ENCODE measurements around the gene SCP2.
"Not testable (repeated sequence)": the region's sequence is repeated elsewhere in the genome, so short reads cannot be mapped to it uniquely, and the experiment has no call there.

SCP2 gene

GRCh38 chr1:52976183-52977035 lies 49.3 kb downstream of the SCP2 start:
- no peak for DNase-seq

- DNase-seq: no peak
Observed at GRCh38 chr1:52978045-52978444, 51.0 kb downstream of the SCP2 start.

GRCh38 chr1:52992733-52993132 lies 65.7 kb downstream of the SCP2 start:
- DNase-seq: not testable (repeated sequence)

GRCh38 chr1:52994656-52995055 lies 67.6 kb downstream of the SCP2 start:
- no peak for DNase-seq

- DNase-seq: no peak
Observed at GRCh38 chr1:52996653-52997052, 69.6 kb downstream of the SCP2 start.

GRCh38 chr1:53001128-53001527 lies 74.1 kb downstream of the SCP2 start:
- no peak for DNase-seq

- DNase-seq: not testable (repeated sequence)
Observed at GRCh38 chr1:53006612-53007011, 79.5 kb downstream of the SCP2 start.

- DNase-seq: not testable (repeated sequence)
Observed at GRCh38 chr1:53010247-53010646, 83.2 kb downstream of the SCP2 start.

GRCh38 chr1:53011175-53011574 lies 84.1 kb downstream of the SCP2 start:
- no peak for DNase-seq

GRCh38 chr1:53014791-53015507 lies 87.9 kb downstream of the SCP2 start:
- DNase-seq: peak; percentile 87

- no peak for DNase-seq
Observed at GRCh38 chr1:53015508-53015860, 88.4 kb downstream of the SCP2 start.

GRCh38 chr1:53016705-53017104 lies 89.6 kb downstream of the SCP2 start:
- no peak for DNase-seq

GRCh38 chr1:53020588-53020987 lies 93.5 kb downstream of the SCP2 start:
- DNase-seq: no peak

GRCh38 chr1:53022179-53022578 lies 95.1 kb downstream of the SCP2 start:
- no peak for DNase-seq

GRCh38 chr1:53023546-53023945 lies 96.5 kb downstream of the SCP2 start:
- DNase-seq: no peak

GRCh38 chr1:53024117-53024516 lies 97.0 kb downstream of the SCP2 start:
- no peak for DNase-seq

- DNase-seq: peak; percentile 88
Observed at GRCh38 chr1:53025034-53025768, 98.1 kb downstream of the SCP2 start.

GRCh38 chr1:53025769-53026112 lies 98.7 kb downstream of the SCP2 start:
- no peak for DNase-seq

GRCh38 chr1:53026254-53026653 lies 99.2 kb downstream of the SCP2 start:
- DNase-seq: no peak

GRCh38 chr1:53031732-53032131 lies 104.7 kb downstream of the SCP2 start:
- no peak for DNase-seq

GRCh38 chr1:53037159-53037558 lies 110.1 kb downstream of the SCP2 start:
- DNase-seq: no peak

- DNase-seq: no peak
Observed at GRCh38 chr1:53038566-53038965, 111.5 kb downstream of the SCP2 start.

GRCh38 chr1:53043271-53043670 lies 116.2 kb downstream of the SCP2 start:
- peak; percentile 68 for DNase-seq

GRCh38 chr1:53044926-53045325 lies 117.8 kb downstream of the SCP2 start:
- DNase-seq: no peak
